ENCODE measurements around the gene UGCG. TPM values are rescaled to one million over a fixed set of nuclear protein-coding genes. Genes with fewer than 3 reads are reported as not detected.
"Not testable (repeated sequence)": the region's sequence is repeated elsewhere in the genome, so short reads cannot be mapped to it uniquely, and the experiment has no call there.

Gene UGCG
- total and polyA plus RNA-seq, 8 donors: 9.4 to 29.9 (median 13.7) TPM

DNA sequence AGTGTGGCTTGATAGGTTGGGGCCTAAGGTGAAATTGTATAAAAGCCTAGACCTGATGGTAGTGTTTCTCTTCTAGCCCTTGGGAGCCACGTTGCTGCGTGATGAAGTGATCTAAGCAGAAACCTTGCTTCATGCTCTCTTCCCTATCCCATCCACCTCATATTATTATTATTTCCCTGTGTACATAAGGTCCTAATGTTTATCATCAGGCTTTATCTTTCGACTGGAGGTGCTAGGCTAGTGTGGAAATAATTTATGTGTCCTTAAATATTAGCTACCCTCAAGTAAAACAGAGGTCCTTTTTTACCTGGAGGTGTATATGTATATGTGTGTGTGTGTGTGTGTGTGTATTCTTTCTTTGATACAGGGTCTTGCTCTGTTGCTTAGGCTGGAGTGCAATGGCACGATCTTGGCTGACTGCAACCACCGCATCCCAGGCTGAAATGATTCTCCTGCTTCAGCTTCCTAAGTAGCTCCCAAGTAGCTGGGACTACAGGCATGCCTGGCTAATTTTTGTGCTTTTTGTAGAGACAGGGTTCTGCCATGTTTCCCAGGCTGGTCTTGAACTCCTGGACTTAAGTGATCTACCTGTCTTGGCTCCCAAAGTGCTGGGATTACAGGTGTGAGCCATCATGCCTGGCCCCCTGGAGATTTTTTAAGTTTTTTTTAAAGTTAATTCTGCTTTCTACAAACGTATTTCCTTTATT lies 3.7 kb downstream of the UGCG start:
- Histone ChIP-seq H3K9me3 (no peaks in the 10 kb centered on the region), H3K27ac (peak overlapping the region in 2 of 4 donors; percentile 90 to 98), H3K36me3 (no peaks in the 10 kb centered on the region), H3K4me1 (peaks cover 23 to 54% (median 52%) of the 10 kb centered on the region in 3 donors), H3K4me3 (peak overlapping the region in 2 of 4 donors; percentile 77 to 90), H3K27me3 (no peaks in the 10 kb centered on the region)
- DNase-seq (no peak), ATAC-seq (no peak), FAIRE-seq (no peak)
- TF ChIP-seq, protein P1, sequence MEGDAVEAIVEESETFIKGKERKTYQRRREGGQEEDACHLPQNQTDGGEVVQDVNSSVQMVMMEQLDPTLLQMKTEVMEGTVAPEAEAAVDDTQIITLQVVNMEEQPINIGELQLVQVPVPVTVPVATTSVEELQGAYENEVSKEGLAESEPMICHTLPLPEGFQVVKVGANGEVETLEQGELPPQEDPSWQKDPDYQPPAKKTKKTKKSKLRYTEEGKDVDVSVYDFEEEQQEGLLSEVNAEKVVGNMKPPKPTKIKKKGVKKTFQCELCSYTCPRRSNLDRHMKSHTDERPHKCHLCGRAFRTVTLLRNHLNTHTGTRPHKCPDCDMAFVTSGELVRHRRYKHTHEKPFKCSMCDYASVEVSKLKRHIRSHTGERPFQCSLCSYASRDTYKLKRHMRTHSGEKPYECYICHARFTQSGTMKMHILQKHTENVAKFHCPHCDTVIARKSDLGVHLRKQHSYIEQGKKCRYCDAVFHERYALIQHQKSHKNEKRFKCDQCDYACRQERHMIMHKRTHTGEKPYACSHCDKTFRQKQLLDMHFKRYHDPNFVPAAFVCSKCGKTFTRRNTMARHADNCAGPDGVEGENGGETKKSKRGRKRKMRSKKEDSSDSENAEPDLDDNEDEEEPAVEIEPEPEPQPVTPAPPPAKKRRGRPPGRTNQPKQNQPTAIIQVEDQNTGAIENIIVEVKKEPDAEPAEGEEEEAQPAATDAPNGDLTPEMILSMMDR (IDR thresholded peaks at IDR 0.05): no peak
- intact Hi-C loops (cut with DNase I): no loop called here
- 40 to 44% methylated on average over 6 of the region's 6 CpGs for WGBS, 2 donors

DNA sequence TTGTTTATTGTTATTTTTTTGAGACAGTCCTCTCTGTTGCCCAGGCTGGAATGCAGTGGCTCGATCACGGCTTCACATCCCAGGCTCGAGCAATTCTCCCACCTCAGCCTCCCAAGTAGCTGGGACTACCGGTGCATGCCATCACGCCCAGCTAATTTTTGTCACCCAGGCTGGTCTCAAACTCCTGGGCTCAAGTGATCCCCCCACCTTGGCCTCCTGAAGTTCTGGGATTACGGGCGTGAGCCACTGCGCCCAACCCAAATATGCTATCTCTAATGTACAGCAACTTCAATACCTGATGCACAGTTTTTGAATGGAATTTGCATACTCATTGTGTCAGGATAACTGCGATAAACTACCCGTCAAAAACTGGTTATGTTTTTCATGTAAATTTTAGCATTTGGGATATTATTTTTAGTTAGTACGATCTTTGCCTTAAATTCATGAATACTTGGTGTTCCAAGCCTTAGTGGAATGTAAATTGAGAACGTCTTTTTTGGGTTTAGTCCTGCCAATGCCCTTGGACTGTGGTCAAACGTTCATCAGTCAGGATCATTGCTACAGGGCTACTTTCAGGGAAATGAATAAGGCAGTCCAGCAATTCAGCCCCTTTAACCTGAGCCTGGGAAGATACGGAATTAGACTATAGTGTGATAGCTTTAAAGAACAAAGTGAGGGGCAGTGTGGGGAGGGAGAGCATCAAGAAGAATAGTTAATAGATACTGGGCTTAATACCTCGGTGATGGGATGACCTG lies 4.4 kb downstream of the UGCG start:
- DNase-seq: no peak
- no peaks in the 10 kb centered on the region for H3K36me3 ChIP-seq
- no peaks in the 10 kb centered on the region for H3K27me3 ChIP-seq
- no peak for ATAC-seq
- H3K4me1 ChIP-seq: peaks cover 20 to 62% (median 53%) of the 10 kb centered on the region in 3 donors
- 57 to 60% methylated on average over 15 of the region's 15 CpGs for WGBS, 2 donors
- peak overlapping the region in 2 of 4 donors; percentile 90 to 98 for H3K27ac ChIP-seq
- no peak for FAIRE-seq
- intact Hi-C loops (cut with DNase I): no loop called here
- TF ChIP-seq, protein P1 (IDR thresholded peaks at IDR 0.05): no peak
- H3K9me3 ChIP-seq: no peaks in the 10 kb centered on the region
- peak overlapping the region in 2 of 4 donors; percentile 10 to 11 for H3K4me3 ChIP-seq

DNA sequence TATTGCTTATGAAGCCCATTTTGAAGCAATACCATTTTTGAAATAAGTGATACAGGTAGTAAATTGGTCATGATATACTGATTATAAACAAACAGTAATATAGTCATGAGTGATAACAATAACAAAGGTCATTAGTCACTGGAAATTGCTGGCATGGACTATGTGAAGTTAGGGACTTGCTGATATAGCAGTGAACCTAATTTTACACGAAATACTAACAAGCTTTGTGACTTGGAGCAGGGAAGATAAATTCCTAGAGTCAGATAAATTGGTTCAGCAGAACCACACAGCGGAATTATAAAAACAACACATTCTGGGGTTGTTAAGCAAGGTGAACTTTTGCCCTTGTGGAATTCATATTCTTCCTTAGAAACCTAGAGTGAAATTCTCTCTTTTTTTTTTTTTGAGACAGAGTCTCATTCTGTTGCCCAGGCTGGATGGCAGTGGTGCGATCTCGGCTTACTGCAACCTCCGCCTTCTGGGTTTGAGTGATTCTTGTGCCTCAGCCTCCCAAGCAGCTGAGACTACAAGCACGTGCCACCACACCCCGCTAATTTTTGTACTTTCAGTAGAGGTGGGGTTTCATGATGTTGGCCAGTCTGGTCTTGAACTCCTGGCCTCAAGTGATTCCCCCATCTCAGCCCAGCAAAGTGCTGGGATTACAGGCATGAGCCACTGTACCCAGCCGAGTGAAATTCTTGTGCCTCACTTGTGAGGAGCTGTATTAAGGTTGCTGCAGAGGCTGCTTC lies 6.0 kb downstream of the UGCG start:
- Histone ChIP-seq H3K27ac (peak overlapping the region in 2 of 4 donors; percentile 17 to 40), H3K36me3 (no peaks in the 10 kb centered on the region), H3K4me1 (peaks cover 20 to 68% (median 53%) of the 10 kb centered on the region in 3 donors), H3K9me3 (no peaks in the 10 kb centered on the region), H3K4me3 (no peak overlapping the region), H3K27me3 (no peaks in the 10 kb centered on the region)
- WGBS, 2 donors: 56 to 65% methylated on average over 8 of the region's 8 CpGs
- TF ChIP-seq, protein P1 (IDR thresholded peaks at IDR 0.05): no peak
- DNase-seq: no peak
- intact Hi-C loops (cut with DNase I): no loop called here
- no peak for FAIRE-seq
- no peak for ATAC-seq

DNA sequence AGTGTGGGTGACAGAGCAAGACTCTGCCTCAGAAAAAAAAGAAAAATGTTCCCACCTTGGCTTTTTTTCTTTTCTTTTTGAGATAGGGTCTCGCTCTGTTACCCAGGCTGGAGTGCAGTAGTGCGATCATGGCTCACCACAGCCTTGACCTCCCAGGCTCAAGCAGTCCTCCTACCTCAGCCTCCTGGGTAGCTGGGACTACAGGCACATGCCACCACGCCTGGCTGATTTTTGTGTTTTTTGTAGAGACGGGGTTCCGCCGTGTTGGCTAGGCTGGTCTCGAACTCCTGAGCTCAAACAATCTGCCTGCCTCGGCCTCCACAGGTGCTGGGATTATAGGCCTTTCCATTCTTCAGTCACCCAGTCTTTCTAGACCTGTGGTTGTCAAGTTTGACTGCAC lies 6.9 kb downstream of the UGCG start:
- H3K9me3 ChIP-seq; DNase-seq; ATAC-seq; H3K36me3 ChIP-seq; H3K27me3 ChIP-seq; H3K27ac ChIP-seq; H3K4me3 ChIP-seq; intact Hi-C loops (cut with DNase I); FAIRE-seq: not testable (repeated sequence)
- WGBS, 2 donors: 95 to 97% methylated on average over 8 of the region's 8 CpGs
- H3K4me1 ChIP-seq: peaks cover 22 to 77% (median 53%) of the 10 kb centered on the region in 3 donors

DNA sequence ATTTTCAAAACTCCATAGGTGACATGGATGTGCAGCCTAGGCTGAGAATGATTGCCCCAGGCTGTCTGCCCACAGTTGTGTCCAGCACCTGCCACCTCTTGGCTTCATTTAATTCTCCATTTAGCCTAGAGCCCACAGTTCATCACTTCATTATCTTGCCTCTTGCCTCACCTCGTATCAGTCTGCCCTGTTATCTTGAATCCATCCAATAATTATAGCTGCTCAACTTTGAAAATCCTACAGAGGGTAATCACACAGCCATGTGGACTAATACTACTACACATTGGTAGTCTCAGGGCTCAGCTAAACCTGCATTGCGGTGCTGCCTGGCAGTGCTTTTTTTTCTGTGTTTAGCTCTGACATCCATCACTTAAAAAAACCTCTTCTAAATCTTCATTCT lies 7.4 kb downstream of the UGCG start:
- no peak overlapping the region for H3K4me3 ChIP-seq
- intact Hi-C loops (cut with DNase I): no loop called here

More for the DNA sequence above, 7.4 kb downstream of the UGCG start:
- ATAC-seq: no peak
- H3K36me3 ChIP-seq: no peaks in the 10 kb centered on the region
- H3K4me1 ChIP-seq: peaks cover 25 to 77% (median 52%) of the 10 kb centered on the region in 3 donors
- H3K9me3 ChIP-seq: no peaks in the 10 kb centered on the region
- TF ChIP-seq, protein P1 (IDR thresholded peaks at IDR 0.05): no peak
- no peak overlapping the region for H3K27ac ChIP-seq
- FAIRE-seq: no peak
- DNase-seq: no peak
- no peaks in the 10 kb centered on the region for H3K27me3 ChIP-seq
- 31 to 47% methylated on average over 2 of the region's 2 CpGs for WGBS, 2 donors
